Measurements from ENCODE around the gene SETDB2. TPM values are rescaled to one million over a fixed set of nuclear protein-coding genes. Genes with fewer than 3 reads are reported as not detected.
"Not testable (repeated sequence)": the region's sequence is repeated elsewhere in the genome, so short reads cannot be mapped to it uniquely, and the experiment has no call there.

SETDB2 gene
- polyA plus RNA-seq, 6 donors from 2014 or later: 8.6 to 35.7 (median 26.7) TPM

GRCh38 chr13:49459580-49459979, 15.5 kb downstream of the SETDB2 start:
- H3K36me3 Mint-ChIP-seq: peaks cover 28 to 50% of the 10 kb centered on the region in 2 donors
- H3K27ac Mint-ChIP-seq: no peak overlapping the region
- H3K27me3 Mint-ChIP-seq: no peaks in the 10 kb centered on the region
- H3K4me3 Mint-ChIP-seq: no peak overlapping the region
- H3K9me3 Mint-ChIP-seq: peaks cover 0 to 21% (median 14%) of the 10 kb centered on the region in 7 donors
- DNase-seq (no peak), ATAC-seq (ENCODE audit: low read depth in 2 of 2) (no peak)
- peaks cover 6 to 10% (median 10%) of the 10 kb centered on the region in 3 donors for H3K4me1 Mint-ChIP-seq

GRCh38 chr13:49464085-49464484, 20.0 kb downstream of the SETDB2 start:
- ATAC-seq (ENCODE audit: low read depth in 2 of 2) (no peak), DNase-seq (no peak)
- Mint-ChIP-seq H3K9me3 (peaks cover 0 to 21% (median 14%) of the 10 kb centered on the region in 7 donors), H3K36me3 (peaks cover 22 to 48% of the 10 kb centered on the region in 2 donors), H3K4me1 (no peaks in the 10 kb centered on the region), H3K27ac (peak overlapping the region in 1 of 6 donors; percentile 59), H3K4me3 (peak overlapping the region in 1 of 8 donors; percentile 35), H3K27me3 (no peaks in the 10 kb centered on the region)

GRCh38 chr13:49464621-49465325, 20.7 kb downstream of the SETDB2 start:
- H3K9me3 Mint-ChIP-seq: peaks cover 0 to 21% (median 14%) of the 10 kb centered on the region in 7 donors
- no peaks in the 10 kb centered on the region for H3K4me1 Mint-ChIP-seq
- peaks cover 22 to 51% of the 10 kb centered on the region in 2 donors for H3K36me3 Mint-ChIP-seq
- H3K27me3 Mint-ChIP-seq: no peaks in the 10 kb centered on the region
- peak overlapping the region in 2 of 6 donors; percentile 62 to 76 for H3K27ac Mint-ChIP-seq
- ATAC-seq (ENCODE audit: low read depth in 2 of 2) (no peak), DNase-seq (no peak)
- H3K4me3 Mint-ChIP-seq: no peak overlapping the region

GRCh38 chr13:49466292-49466838, 22.3 kb downstream of the SETDB2 start:
- peaks cover 0 to 20% (median 14%) of the 10 kb centered on the region in 7 donors for H3K9me3 Mint-ChIP-seq
- H3K36me3 Mint-ChIP-seq: peaks cover 22 to 45% of the 10 kb centered on the region in 2 donors
- ATAC-seq (ENCODE audit: low read depth in 2 of 2) (no peak), DNase-seq (no peak)
- no peak overlapping the region for H3K4me3 Mint-ChIP-seq
- H3K4me1 Mint-ChIP-seq: no peaks in the 10 kb centered on the region
- H3K27ac Mint-ChIP-seq: peak overlapping the region in 1 of 6 donors; percentile 18
- no peaks in the 10 kb centered on the region for H3K27me3 Mint-ChIP-seq

- H3K36me3 Mint-ChIP-seq: peaks cover 8 to 24% of the 10 kb centered on the region in 2 donors
- no peak for DNase-seq
- H3K4me3 Mint-ChIP-seq: no peak overlapping the region
- no peaks in the 10 kb centered on the region for H3K27me3 Mint-ChIP-seq
- no peaks in the 10 kb centered on the region for H3K9me3 Mint-ChIP-seq
- H3K27ac Mint-ChIP-seq: peak overlapping the region in 3 of 6 donors; percentile 11 to 91 (median 80)
- ATAC-seq (ENCODE audit: low read depth in 2 of 2): no peak
- peaks cover 0 to 2% (median 0%) of the 10 kb centered on the region in 3 donors for H3K4me1 Mint-ChIP-seq
These were observed 28.1 kb downstream of the SETDB2 start for GRCh38 chr13:49472186-49472585.

- no peak for ATAC-seq (ENCODE audit: low read depth in 2 of 2)
- H3K4me3 Mint-ChIP-seq: no peak overlapping the region
- peaks cover 8 to 11% of the 10 kb centered on the region in 2 donors for H3K36me3 Mint-ChIP-seq
- peaks cover 0 to 2% (median 0%) of the 10 kb centered on the region in 3 donors for H3K4me1 Mint-ChIP-seq
- H3K9me3 Mint-ChIP-seq: no peaks in the 10 kb centered on the region
- DNase-seq: no peak
- H3K27me3 Mint-ChIP-seq: no peaks in the 10 kb centered on the region
- H3K27ac Mint-ChIP-seq: no peak overlapping the region
These were observed 32.5 kb downstream of the SETDB2 start for GRCh38 chr13:49476529-49476928.

GRCh38 chr13:49481788-49482187, 37.7 kb downstream of the SETDB2 start:
- no peak for DNase-seq
- no peaks in the 10 kb centered on the region for H3K9me3 Mint-ChIP-seq
- no peak for ATAC-seq (ENCODE audit: low read depth in 2 of 2)
- peaks cover 5 to 13% of the 10 kb centered on the region in 2 donors for H3K36me3 Mint-ChIP-seq
- H3K27ac Mint-ChIP-seq: no peak overlapping the region
- no peaks in the 10 kb centered on the region for H3K27me3 Mint-ChIP-seq
- H3K4me1 Mint-ChIP-seq: no peaks in the 10 kb centered on the region
- H3K4me3 Mint-ChIP-seq: no peak overlapping the region

- DNase-seq (no peak), ATAC-seq (ENCODE audit: low read depth in 2 of 2) (no peak)
- Mint-ChIP-seq H3K9me3 (no peaks in the 10 kb centered on the region), H3K36me3 (peaks cover 10 to 20% of the 10 kb centered on the region in 2 donors), H3K4me1 (no peaks in the 10 kb centered on the region), H3K27ac (no peak overlapping the region), H3K4me3 (no peak overlapping the region), H3K27me3 (no peaks in the 10 kb centered on the region)
These were observed 44.5 kb downstream of the SETDB2 start for GRCh38 chr13:49488563-49488962.

- no peak for ATAC-seq (ENCODE audit: low read depth in 2 of 2)
- DNase-seq: no peak
- Mint-ChIP-seq H3K27ac (peak overlapping the region in 5 of 6 donors; percentile 98 to 100 (median 99)), H3K4me3 (peak overlapping the region; percentile 94 to 99 (median 99)), H3K9me3 (no peaks in the 10 kb centered on the region), H3K27me3 (no peaks in the 10 kb centered on the region), H3K4me1 (peaks cover 27 to 36% (median 32%) of the 10 kb centered on the region in 3 donors), H3K36me3 (no peaks in the 10 kb centered on the region)
These were observed 50.6 kb downstream of the SETDB2 start for GRCh38 chr13:49494645-49495044.

GRCh38 chr13:49495783-49496762, 52.0 kb downstream of the SETDB2 start, which contains the start of gene PHF11:
Gene PHF11 (plus strand): TSS chr13:49495953. CDS start chr13:49496002, 49 bp downstream.
- no peaks in the 10 kb centered on the region for H3K27me3 Mint-ChIP-seq
- peak; percentile 85 to 87 for ATAC-seq (ENCODE audit: low read depth in 2 of 2)
- peak within 1 kb of the TSS; percentile 98 to 100 (median 99) for H3K27ac Mint-ChIP-seq
- H3K4me1 Mint-ChIP-seq: peaks cover 33 to 43% (median 42%) of the 10 kb centered on the region in 3 donors
- H3K9me3 Mint-ChIP-seq: no peaks in the 10 kb centered on the region
- DNase-seq: peak; percentile 85
- H3K4me3 Mint-ChIP-seq: peak within 1 kb of the TSS; percentile 94 to 99 (median 99)
- H3K36me3 Mint-ChIP-seq: peaks cover 0 to 7% of the 10 kb centered on the region in 2 donors

- H3K36me3 Mint-ChIP-seq; H3K27me3 Mint-ChIP-seq; H3K9me3 Mint-ChIP-seq; ATAC-seq (ENCODE audit: low read depth in 2 of 2): not testable (repeated sequence)
- H3K4me1 Mint-ChIP-seq: peaks cover 33 to 43% (median 42%) of the 10 kb centered on the region in 3 donors
- peak overlapping the region; percentile 32 to 95 (median 92) for H3K4me3 Mint-ChIP-seq
- DNase-seq: peak; percentile 4
- peak overlapping the region; percentile 91 to 99 (median 95) for H3K27ac Mint-ChIP-seq
These were observed 52.8 kb downstream of the SETDB2 start for GRCh38 chr13:49496837-49497236.

- Mint-ChIP-seq H3K9me3 (no peaks in the 10 kb centered on the region), H3K4me1 (peaks cover 33 to 43% (median 42%) of the 10 kb centered on the region in 3 donors), H3K36me3 (peaks cover 0 to 7% of the 10 kb centered on the region in 2 donors), H3K4me3 (peak overlapping the region; percentile 69 to 95 (median 92)), H3K27ac (peak overlapping the region; percentile 74 to 99 (median 95)), H3K27me3 (no peaks in the 10 kb centered on the region)
- DNase-seq (no peak), ATAC-seq (ENCODE audit: low read depth in 2 of 2) (no peak)
These were observed 53.2 kb downstream of the SETDB2 start for GRCh38 chr13:49497272-49497671.

GRCh38 chr13:49498206-49498605, 54.1 kb downstream of the SETDB2 start:
- Mint-ChIP-seq H3K27ac (peak overlapping the region in 2 of 6 donors; percentile 97 to 98), H3K36me3 (peaks cover 0 to 13% of the 10 kb centered on the region in 2 donors), H3K27me3 (no peaks in the 10 kb centered on the region), H3K4me1 (peaks cover 37 to 49% (median 46%) of the 10 kb centered on the region in 3 donors), H3K4me3 (peak overlapping the region in 3 of 8 donors; percentile 94 to 95 (median 94)), H3K9me3 (peaks cover 0 to 1% (median 0%) of the 10 kb centered on the region in 7 donors)
- DNase-seq (no peak), ATAC-seq (ENCODE audit: low read depth in 2 of 2) (no peak)
